Urothelium cell line (cell line): ENCODE measurements around the gene PKP3.

Experiments used
- DNase-seq: peaks from one replicate; pipeline ENCODE4 v3.0.0; 2011; ENCODE audit warnings: low spot score, mixed read lengths
- FAIRE-seq: peaks from 2 replicates; lab custom pipeline; 2011; peaks lifted over from hg19 to GRCh38; lab: Jason Lieb, UNC

PKP3 gene

DNA sequence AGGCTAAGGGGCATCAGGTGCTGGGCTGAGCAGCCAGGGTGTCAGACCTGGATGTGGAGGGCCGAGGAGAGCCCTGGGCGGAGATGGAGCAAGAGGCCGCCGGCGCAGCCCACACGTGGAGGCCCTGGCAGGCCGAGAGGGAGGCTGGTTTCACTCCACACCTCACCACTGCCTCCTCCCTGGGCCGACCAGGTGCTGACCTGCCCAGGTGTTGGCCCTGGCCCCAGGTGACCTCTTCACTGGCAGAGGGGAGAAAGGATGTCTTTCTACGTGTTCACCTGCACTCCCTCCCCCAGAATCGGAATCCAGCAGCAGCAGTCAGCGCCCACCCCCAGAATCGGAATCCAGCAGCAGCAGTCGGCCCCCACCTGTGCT is 47.0 kb downstream of the PKP3 start:
- DNase-seq (no peak), FAIRE-seq (no peak)

DNA sequence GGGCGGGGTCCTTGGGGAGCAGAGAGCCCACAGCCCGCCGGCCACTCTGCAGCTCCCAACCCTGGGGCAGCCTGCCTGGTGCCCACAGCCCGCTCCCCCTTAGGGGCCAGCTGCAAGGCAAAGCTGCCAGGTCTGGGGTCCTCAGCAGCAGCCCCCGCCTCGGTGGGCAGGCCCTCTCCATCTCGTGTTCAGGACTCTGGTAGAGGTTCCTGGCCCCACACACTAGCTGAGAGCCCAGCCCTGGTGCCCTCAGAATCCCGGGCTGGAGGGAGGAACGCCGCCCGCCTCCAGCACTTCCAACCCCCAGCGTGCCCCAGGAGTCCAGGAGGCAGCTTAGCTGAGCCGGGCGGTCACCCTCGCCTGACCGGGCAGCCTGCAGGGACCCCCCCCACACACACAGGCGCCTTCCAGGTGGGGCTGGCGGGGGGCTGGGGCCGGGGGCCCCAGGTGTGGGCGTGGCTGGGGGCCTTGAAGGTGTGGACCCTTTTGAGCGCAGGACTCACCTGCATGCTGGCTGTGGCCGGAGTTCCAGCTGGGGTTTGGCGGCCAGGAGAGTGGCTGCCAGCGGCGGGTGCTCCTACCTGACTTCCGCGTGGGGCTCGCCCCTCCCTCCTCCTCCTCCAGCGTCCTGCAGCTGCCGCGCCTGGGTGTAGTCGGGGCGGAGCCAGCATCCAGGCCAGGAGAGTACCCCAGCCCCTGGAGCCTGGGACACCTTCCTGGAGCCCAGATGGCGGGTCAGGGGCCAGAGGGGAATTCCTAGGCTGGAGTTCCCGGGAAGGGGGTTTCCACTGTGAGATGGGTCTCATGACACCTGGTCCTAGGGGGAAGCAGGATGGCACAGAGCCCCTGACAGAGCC is 47.6 kb downstream of the PKP3 start, which contains the start of gene ANO9:
Gene ANO9, minus strand, starts transcription at position 594 of the 857 bp plus-strand sequence. Its CDS starts 85 bp downstream, at position 509.
- DNase-seq = no peak
- no peak for FAIRE-seq

DNA sequence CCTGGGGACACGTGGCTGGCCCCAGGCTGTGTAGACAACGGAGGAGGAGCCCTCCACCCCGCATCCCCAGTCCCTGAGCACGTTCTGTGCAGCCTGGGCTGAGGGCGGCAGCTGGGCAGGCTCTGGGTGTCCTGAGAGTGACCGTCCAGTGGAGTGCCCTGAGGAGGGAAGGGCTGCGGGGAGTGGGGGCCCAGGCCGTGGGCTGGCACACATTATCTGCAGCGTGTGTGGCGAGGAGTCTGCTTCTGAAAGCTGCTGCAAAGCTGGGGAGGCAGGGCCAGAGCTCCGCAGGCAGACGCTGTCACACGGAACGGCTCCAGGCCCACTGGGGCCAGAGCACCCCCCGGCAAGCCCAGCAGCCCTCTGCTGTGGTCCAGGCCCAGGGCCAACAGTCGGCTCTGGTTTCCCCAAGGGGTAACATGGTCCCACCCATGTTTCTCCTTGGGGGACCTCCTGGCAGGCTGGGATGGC is 48.6 kb downstream of the PKP3 start:
- DNase-seq (no peak), FAIRE-seq (no peak)

DNA sequence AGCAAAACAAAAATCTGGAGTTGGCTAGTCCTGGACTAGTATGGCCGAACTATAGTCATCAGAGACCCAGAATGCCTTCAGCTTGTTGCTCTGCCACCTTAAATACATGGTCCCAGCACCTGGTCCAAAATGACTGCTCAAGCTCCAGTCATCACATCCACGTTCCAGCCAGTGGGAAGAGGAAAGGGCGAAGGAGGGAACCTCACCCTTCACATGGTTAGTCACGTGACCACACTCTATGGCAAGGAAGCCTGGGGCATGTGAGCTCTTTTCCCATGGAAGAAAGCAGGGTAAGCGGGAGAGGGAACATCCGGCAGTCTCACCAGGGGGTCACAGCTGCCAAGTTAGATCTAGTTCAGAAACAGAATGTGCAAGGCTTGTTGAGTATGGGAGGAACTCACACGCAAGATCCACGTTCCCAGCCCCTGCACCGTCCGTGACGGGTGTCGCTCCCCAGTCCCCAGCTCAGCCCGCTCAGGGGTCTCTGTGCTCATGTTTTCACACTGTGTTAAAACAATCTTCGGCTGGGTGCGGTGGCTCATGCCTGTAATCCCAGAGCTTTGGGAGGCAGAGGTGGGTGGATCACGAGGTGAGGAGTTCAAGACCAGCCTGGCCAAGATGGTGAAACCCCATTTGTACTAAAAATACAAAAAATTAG is 49.7 kb downstream of the PKP3 start:
- FAIRE-seq (no peak), DNase-seq (no peak)

DNA sequence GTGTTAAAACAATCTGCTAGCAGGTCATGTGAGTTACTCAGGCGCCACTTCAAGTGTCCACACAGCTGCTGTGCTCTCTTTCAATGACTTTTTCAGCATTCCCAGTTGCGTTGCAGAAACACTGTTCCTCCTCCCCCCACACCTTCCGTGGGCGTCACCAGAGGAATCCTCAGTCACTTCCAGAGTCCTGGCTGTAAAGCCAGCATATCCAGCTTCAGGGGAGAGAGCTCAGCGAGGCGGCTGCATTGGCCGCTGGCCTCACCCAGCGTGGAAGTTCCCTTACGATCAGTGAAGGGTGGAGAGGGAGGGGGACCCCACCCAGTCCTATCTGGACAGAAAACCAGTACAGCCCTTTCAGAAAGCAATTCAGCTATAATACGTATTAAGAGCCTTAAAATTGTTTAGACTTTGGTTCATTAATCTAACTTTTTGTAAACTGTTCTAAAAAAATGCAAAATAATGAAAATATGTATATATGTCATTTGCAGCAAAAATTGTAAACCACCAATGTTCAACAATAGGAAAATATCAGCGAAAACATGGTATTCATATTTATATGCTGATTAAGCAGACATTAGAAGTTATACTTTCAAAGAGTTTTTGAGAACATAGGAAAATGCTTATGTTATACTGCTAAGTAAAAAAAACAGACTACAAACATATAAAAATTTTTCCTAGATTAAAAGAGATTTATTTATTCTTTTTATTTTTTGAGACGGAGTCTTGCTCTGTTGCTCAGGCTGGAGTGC is 50.6 kb downstream of the PKP3 start:
- DNase-seq = no peak
- no peak for FAIRE-seq

DNA sequence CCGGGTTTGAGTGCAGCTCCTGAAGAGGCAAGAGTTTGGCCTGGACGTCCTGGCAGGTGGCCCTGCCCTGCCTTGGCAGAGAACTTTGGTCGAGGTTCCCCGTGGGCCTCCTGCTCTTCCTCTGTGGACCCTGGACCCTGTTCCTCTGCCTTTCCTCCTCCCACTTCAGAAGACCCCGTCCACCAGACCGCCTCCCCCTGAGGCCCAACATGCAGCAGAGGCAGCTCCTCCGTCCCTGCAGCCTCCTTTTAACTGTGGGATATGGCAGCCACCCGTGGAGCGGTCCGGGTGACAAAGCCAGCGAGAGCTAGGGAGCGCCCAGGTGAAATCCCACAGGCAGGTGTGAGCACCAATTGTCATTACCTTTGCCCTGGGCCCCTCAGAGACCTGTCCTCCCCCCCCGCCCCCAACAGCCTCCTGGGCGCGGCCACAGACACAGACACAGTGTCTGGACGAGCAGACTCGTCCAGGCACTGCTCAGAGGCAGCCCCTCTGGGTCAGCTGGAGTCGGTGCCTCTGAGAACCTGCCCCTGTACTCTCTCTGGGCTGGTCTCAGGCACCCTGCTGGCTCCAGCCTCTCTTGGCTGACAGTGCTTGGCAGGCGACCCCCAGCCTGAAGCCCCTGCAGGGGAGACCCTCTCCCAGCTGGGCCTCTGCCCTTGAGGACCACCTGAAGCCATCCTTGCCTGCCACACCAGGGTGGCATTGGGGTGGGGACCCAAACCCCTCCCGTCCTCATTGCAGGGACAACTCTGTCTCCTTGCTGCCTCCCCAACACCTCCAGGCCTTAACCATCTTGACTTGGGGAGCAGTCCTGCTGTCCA is 52.0 kb downstream of the PKP3 start:
- FAIRE-seq = no peak
- DNase-seq = no peak

DNA sequence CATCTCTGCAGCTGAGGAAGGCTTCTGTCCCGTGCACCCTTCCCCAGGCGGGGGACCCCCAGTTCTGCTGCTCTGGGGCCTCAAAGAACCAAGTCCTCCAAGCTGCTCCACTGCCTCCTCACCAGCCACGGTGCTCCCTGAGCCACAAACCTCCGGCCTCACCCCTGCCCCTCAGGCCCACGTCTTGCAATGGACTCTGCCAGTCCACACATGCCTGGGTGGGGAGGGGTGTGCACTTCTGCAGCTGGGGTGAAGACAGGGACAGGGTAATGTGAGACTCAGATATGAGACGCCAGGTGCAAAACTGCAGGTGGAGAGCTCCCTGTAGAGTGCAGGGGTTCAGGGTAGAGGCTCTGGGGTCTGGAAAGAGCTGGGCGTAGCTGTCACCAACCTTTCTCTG is 52.9 kb downstream of the PKP3 start:
- no peak for FAIRE-seq
- no peak for DNase-seq

DNA sequence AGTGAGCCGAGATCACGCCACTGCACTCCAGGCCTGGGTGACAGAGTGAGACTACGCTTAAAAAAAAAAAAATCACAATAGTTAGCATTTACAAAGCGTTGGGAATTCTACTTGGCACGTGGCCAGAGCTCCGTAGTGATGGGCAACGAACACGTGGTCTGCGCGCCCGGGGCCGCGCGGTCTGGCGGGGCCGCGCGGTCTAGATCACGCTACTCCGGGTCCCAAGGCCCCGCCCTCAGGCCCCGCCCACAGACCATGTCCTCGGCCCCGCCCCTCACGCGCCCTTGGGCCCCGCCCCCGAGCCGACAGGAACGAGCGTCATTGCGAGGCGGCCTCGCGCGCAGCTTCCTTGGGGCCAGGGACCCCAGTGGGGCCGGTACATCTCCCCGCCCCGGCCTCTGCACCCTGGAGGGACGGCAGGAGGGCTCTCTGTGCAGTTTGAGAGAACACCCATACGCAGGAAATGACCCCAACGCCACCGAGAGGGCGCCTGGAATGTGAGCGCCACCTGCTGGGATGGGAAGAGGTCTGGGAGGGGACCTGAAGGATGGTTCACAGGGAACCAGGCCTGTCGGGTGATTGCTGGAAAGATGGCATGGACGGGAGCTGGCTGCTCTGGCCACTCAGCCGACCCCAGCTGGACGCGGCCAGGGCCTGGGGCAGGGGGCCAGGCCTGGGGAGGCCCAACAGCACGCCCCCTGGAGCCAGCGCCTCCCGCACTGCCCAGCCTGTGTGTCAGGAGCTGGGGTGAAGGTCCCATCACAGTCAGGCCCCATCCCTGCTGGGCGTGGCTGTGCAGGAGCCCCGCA is 54.1 kb downstream of the PKP3 start:
- peak; percentile 13 for FAIRE-seq

DNA sequence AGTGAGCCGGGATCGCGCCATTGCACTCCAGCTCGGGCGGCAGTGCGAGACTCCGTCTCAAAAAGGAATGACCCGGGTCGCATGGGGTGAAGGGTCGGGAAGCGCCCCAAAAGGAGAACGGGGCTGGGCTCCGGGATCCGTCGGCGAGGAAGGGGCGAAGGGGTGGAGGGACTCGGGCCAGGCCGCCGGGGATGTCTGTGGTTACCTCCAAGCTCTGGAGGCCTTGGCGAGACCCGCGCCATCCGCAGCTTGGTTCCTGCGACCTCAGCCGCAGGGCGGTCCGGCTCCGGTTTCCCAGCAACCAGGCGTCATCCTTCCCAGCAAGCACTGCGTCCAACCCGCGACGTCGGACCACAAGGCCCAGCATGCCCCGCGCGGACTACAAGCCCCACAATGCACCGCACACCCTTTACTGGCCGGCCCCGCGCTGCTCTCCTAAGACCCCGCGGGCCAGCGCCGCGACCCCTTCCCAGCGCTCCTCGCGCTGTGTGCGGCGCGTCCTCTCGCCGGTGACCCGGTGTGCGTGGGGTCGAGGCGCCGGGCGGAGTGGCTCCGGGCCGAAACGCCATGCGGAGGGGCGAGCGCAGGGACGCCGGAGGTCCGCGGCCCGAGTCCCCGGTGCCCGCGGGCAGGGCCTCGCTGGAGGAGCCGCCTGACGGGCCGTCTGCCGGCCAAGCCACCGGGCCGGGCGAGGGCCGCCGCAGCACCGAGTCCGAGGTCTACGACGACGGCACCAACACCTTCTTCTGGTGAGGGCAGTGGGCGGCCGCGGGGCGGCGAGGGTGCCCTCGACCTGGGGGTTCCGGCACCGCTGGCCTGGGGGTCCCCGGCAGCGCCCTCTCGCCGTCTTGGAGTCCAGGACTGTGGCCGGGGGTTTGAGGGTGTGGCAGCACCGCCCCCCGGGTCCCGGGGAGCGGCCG is 56.1 kb downstream of the PKP3 start, which contains the start of gene PTDSS2:
Gene PTDSS2, plus strand, starts transcription at position 391 of the 920 bp plus-strand sequence. Its CDS starts 177 bp downstream, at position 568.
- FAIRE-seq = peak; percentile 89
- peak; percentile 90 for DNase-seq

More for the DNA sequence above, 54.1 kb downstream of the PKP3 start:
- peak; percentile 92 for DNase-seq

DNA sequence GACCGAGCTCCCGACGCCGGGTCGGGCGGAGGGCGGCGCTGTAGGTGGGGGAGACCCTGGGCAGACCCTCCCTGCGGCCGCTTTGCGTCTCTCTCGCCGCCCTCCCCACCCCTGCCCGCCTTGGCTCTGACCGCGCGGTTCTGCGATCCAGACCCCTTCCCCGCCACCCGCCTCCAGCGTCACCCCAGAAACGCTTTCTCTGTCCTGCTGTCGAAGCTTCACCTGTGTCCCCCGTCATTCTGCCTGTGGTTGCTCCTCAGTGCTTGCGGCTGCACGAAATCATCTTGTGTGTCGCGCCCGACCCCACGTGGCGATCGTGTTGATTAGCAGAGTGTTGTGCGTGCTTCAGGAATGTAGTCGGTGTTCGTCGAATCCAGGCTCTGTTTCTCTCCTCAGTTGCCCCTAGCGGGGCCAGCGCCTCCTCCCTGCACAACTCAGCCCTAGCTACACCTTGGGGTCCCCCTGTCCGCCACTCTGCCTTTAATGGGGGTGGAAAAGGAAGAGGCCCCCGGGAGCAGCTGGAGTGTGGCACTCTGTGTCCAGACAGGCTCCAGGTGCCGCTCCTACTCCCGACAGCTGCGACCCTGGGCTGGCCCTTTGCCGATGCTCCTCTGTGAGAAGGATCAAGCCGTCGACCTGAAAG is 56.9 kb downstream of the PKP3 start:
- FAIRE-seq = no peak
- DNase-seq = peak; percentile 33

DNA sequence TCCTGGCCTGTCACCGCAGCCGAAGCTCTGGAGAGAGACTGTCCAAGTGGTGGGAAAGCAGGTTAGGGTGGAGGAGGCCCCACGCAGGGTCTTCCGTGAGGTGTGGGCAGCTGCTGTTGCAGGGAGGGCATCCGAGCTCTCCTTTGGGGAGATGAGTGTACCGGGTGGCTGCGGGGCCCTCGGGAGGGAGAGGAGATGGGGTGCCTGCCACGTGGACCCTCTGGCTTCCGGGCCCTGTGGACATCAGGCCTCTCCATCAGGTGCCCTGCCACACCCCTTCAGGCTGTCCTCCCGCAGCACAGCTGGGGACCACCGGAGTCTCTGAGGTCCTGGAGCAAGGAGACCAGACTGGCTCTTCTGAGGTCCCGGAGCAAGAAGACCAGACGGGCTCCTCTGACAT is 57.7 kb downstream of the PKP3 start:
- no peak for DNase-seq
- FAIRE-seq = no peak

DNA sequence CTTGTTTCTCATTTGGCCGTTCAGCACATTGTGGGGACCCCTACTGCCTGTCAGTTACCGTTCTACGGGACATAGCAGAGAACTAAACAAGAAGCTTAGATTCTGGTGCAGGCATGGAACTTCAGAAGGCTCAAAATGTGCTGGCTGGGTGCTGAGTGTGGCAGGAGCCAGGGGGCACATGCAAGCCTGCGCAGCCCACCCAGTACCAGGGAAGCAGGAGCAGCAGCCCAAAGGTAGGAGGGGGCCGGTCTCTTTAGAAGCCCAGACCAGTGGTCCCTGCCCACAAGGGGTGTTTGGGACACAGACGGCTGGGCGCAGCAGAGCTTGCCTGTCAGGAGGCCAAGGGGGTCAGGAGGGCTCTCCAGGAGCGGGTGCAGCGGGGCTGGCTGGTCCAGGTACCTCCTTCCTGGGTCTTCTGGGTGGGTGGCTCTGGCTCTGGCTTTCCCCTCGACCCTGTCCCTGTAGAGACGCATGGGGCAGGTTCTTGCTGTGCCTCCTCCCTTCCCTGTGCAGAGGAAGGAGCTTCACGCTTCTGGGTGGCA is 58.3 kb downstream of the PKP3 start:
- DNase-seq (no peak), FAIRE-seq (no peak)

DNA sequence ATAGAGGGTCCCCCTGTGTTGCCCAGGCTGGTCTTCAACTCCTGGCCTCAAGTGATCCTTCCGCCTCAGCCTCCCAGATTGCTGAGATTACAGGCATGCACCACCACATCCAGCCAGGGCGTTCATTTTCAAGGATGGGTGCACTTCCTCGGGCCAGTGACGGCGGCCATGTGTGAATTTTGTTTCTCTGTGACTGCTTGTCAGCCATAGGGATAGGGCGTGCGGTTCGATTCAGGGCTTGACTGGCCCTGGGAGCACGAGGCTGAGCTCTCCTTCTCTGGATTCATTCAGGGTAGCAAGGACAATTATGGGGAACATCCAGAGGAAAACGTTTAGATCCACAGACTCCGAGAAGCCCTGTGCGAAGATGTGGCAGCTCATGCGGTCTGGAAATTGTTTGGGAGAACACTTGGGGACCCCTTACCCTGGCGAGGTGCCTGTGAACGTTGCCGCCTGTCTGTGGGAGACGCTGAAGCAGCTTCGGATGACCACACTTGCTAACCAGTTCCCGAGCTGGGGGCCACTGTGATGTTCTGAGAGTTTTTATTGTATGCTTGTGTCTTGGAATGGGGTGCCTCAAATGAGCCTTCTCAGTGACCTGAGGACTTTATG is 59.0 kb downstream of the PKP3 start:
- FAIRE-seq (no peak), DNase-seq (no peak)

DNA sequence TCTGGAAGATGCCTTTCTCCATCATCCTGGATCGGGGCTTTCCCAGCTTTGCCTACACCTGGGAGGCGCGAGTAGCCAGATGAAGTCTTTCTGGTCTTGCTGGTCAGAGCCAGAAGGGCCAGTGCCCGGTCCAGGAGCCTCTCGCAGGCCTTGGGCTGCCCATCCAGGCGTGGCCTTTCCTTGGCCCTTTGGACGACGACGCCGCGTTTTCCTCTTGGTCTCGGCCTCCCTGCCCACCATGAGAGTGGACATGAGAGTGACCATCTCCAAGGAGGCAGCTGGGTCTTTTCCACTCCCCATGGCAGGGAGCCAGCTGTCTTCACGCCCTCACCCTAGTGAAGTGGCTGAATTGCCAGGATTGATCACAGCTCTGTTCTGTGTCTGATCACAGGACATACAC is 59.6 kb downstream of the PKP3 start:
- no peak for DNase-seq
- FAIRE-seq = no peak

DNA sequence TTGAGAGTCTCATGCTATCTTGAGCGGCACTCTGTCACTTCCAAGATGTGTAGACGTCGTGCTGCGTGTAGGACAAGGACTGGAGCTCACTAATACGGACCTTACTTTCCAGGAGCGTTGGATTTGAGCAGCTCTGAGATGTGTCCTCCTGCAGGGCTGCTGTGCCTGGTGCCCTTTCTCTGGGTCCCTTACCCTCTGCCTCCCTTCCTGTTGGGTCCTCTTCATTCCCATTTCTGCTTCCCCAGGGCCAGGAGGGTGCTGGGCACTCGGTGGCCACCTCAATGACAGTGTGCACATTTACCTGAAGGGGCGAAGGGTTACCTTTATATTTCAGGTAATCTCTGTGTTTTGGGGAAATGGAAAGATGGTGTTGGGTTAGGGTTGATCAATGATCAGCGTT is 60.0 kb downstream of the PKP3 start:
- no peak for FAIRE-seq

More for the DNA sequence above, 60.0 kb downstream of the PKP3 start:
- no peak for DNase-seq
